WTC11 (cell line): ENCODE measurements around the gene SKAP1. TPM values are rescaled to one million over a fixed set of nuclear protein-coding genes. Genes with fewer than 3 reads are reported as not detected.
"Not testable (repeated sequence)": the region's sequence is repeated elsewhere in the genome, so short reads cannot be mapped to it uniquely, and the experiment has no call there.

Source experiments
- ATAC-seq: fragments of 200-7000 bp; cut with Tn5 transposase; 2 replicates; pipeline ENCODE4 v1.10.0; 2021; ENCODE audit warnings: mild to moderate bottlenecking, moderate library complexity
- CTCF ChIA-PET: fragments of 300-600 bp; sonication (Branson Sonifier 250); formaldehyde crosslinking; loops from one replicate; lab custom pipeline; 2021; ENCODE audit warnings: antibody characterized with exemption; lab: Charles Lee
- POLR2A ChIA-PET: fragments of 350-600 bp; sonication (Branson Sonifier 250); formaldehyde crosslinking; loops from one replicate; lab custom pipeline; 2021; ENCODE audit warnings: antibody characterized with exemption; lab: Charles Lee
- DNase-seq: peaks from one replicate; pipeline ENCODE4 v3.0.0; 2021; ENCODE audit warnings: low spot score
- H3K27ac Mint-ChIP-seq: 2 replicates; pipeline ENCODE4 v1.8.0; 2021; ENCODE audit warnings: mixed read lengths
- H3K27me3 Mint-ChIP-seq: 2 replicates; pipeline ENCODE4 v1.8.0; 2021; ENCODE audit warnings: low read depth, mild to moderate bottlenecking, moderate library complexity, mixed read lengths
- H3K36me3 Mint-ChIP-seq: 2 replicates; pipeline ENCODE4 v1.8.0; 2021; ENCODE audit warnings: mixed read lengths
- H3K4me1 Mint-ChIP-seq: 2 replicates; pipeline ENCODE4 v1.8.0; 2022; ENCODE audit warnings: mixed read lengths
- H3K4me3 Mint-ChIP-seq: 2 replicates; pipeline ENCODE4 v1.8.0; 2021; ENCODE audit warnings: mild to moderate bottlenecking, moderate library complexity, mixed read lengths
- H3K9me3 Mint-ChIP-seq: 2 replicates; pipeline ENCODE4 v1.8.0; 2021; ENCODE audit warnings: mixed read lengths
- ATF2 ChIP-seq: sonication (generic); formaldehyde crosslinking; IDR thresholded peaks from 2 replicates; pipeline ENCODE4 v1.8.1; 2022; ENCODE audit warnings: low read depth, missing genetic modification reagents, borderline replicate concordance
- EMX1 ChIP-seq: fragments of 250-450 bp; sonication (Bioruptor Pico); IDR thresholded peaks from 2 replicates; pipeline ENCODE4 v1.8.0; 2021; ENCODE audit warnings: mild to moderate bottlenecking
- FOXJ3 ChIP-seq: sonication (generic); formaldehyde crosslinking; IDR thresholded peaks from 2 replicates; pipeline ENCODE4 v1.9.0; 2021; ENCODE audit warnings: missing genetic modification reagents, mild to moderate bottlenecking, borderline replicate concordance
- IRF2 ChIP-seq: sonication (generic); formaldehyde crosslinking; IDR thresholded peaks from 2 replicates; pipeline ENCODE4 v1.8.0; 2022; ENCODE audit warnings: low read depth, missing genetic modification reagents, borderline replicate concordance
- NFYB ChIP-seq: sonication (generic); formaldehyde crosslinking; conservative IDR thresholded peaks from 2 replicates; pipeline ENCODE4 v1.8.0; 2022; ENCODE audit warnings: low read depth, missing genetic modification reagents
- NR2C2 ChIP-seq: sonication (generic); formaldehyde crosslinking; IDR thresholded peaks from 2 replicates; pipeline ENCODE4 v1.8.0; 2022; ENCODE audit warnings: mild to moderate bottlenecking, missing genetic modification reagents
- OVOL2 ChIP-seq: fragments of 250-450 bp; sonication (Bioruptor Pico); IDR thresholded peaks from 2 replicates; pipeline ENCODE4 v1.9.0; 2021; ENCODE audit warnings: mild to moderate bottlenecking, borderline replicate concordance
- RELA ChIP-seq: sonication (generic); formaldehyde crosslinking; IDR thresholded peaks from 2 replicates; pipeline ENCODE4 v1.8.1; 2022; ENCODE audit warnings: missing genetic modification reagents, mild to moderate bottlenecking, borderline replicate concordance
- SMAD3 ChIP-seq: sonication (generic); formaldehyde crosslinking; IDR thresholded peaks from 2 replicates; pipeline ENCODE4 v1.8.0; 2022; ENCODE audit warnings: missing genetic modification reagents, mild to moderate bottlenecking, borderline replicate concordance
- ZMAT4 ChIP-seq: fragments of 250-450 bp; sonication (Bioruptor Pico); IDR thresholded peaks from 2 replicates; pipeline ENCODE4 v1.9.0; 2021; ENCODE audit warnings: mild to moderate bottlenecking
- ZNF138 ChIP-seq: sonication (generic); formaldehyde crosslinking; conservative IDR thresholded peaks from 2 replicates; pipeline ENCODE4 v1.8.1; 2022; ENCODE audit warnings: mild to moderate bottlenecking, moderate library complexity, missing genetic modification reagents
- ZNF425 ChIP-seq: fragments of 250-450 bp; sonication (Bioruptor Pico); conservative IDR thresholded peaks from 2 replicates; pipeline ENCODE4 v1.9.0; 2021; ENCODE audit warnings: mild to moderate bottlenecking
- total RNA-seq: library from RNA; stranded (reverse); gene quantifications from 3 replicates; pipeline ENCODE4 v1.2.3, GENCODE V29; 2021
- TF ChIP-seq, protein P1 (sequence below): sonication (generic); formaldehyde crosslinking; conservative IDR thresholded peaks from 2 replicates; pipeline ENCODE4 v1.8.1; 2022; ENCODE audit warnings: mild to moderate bottlenecking, missing genetic modification reagents
- TF ChIP-seq, protein P2 (sequence below): fragments of 250-450 bp; sonication (Bioruptor Pico); IDR thresholded peaks from 2 replicates; pipeline ENCODE4 v1.9.0; 2021; ENCODE audit warnings: moderate library complexity, mild to moderate bottlenecking, inconsistent platforms, borderline replicate concordance
- TF ChIP-seq, protein P3 (sequence below): sonication (generic); formaldehyde crosslinking; IDR thresholded peaks from 2 replicates; pipeline ENCODE4 v1.8.0; 2023; ENCODE audit warnings: missing genetic modification reagents, mild to moderate bottlenecking, borderline replicate concordance
- TF ChIP-seq, protein P4 (sequence below): fragments of 250-450 bp; sonication (Bioruptor Pico); IDR thresholded peaks from 2 replicates; pipeline ENCODE4 v2.1.2; 2022; ENCODE audit warnings: mild to moderate bottlenecking, moderate library complexity
- TF ChIP-seq, protein P5 (sequence below): sonication (generic); formaldehyde crosslinking; IDR thresholded peaks from 2 replicates; pipeline ENCODE4 v1.8.0; 2022; ENCODE audit warnings: mild to moderate bottlenecking, missing genetic modification reagents

Gene SKAP1
- total RNA-seq, 1 experiment from 2014 or later = not detected

- peaks cover 12% of the 10 kb centered on the region for H3K4me1 Mint-ChIP-seq
- ChIA-PET CTCF (no interaction called here), POLR2A (no interaction called here)
- TF ChIP-seq, protein P1, sequence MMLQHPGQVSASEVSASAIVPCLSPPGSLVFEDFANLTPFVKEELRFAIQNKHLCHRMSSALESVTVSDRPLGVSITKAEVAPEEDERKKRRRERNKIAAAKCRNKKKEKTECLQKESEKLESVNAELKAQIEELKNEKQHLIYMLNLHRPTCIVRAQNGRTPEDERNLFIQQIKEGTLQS = no peak
- TF ChIP-seq, protein P2, sequence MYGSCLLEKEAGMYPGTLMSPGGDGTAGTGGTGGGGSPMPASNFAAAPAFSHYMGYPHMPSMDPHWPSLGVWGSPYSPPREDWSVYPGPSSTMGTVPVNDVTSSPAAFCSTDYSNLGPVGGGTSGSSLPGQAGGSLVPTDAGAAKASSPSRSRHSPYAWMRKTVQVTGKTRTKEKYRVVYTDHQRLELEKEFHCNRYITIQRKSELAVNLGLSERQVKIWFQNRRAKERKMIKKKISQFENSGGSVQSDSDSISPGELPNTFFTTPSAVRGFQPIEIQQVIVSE (CRISPR knock-in tag) = no peak
- TF ChIP-seq NR2C2 (CRISPR knock-in tag) (no peak), RELA (no peak), EMX1 (CRISPR knock-in tag) (no peak), ZMAT4 (CRISPR knock-in tag) (no peak), OVOL2 (CRISPR knock-in tag) (no peak), ZNF138 (CRISPR knock-in tag) (no peak), IRF2 (no peak), NFYB (CRISPR knock-in tag) (no peak), ZNF425 (no peak), ATF2 (CRISPR knock-in tag) (no peak), SMAD3 (CRISPR knock-in tag) (no peak), FOXJ3 (CRISPR knock-in tag) (no peak)
- TF ChIP-seq, protein P3, sequence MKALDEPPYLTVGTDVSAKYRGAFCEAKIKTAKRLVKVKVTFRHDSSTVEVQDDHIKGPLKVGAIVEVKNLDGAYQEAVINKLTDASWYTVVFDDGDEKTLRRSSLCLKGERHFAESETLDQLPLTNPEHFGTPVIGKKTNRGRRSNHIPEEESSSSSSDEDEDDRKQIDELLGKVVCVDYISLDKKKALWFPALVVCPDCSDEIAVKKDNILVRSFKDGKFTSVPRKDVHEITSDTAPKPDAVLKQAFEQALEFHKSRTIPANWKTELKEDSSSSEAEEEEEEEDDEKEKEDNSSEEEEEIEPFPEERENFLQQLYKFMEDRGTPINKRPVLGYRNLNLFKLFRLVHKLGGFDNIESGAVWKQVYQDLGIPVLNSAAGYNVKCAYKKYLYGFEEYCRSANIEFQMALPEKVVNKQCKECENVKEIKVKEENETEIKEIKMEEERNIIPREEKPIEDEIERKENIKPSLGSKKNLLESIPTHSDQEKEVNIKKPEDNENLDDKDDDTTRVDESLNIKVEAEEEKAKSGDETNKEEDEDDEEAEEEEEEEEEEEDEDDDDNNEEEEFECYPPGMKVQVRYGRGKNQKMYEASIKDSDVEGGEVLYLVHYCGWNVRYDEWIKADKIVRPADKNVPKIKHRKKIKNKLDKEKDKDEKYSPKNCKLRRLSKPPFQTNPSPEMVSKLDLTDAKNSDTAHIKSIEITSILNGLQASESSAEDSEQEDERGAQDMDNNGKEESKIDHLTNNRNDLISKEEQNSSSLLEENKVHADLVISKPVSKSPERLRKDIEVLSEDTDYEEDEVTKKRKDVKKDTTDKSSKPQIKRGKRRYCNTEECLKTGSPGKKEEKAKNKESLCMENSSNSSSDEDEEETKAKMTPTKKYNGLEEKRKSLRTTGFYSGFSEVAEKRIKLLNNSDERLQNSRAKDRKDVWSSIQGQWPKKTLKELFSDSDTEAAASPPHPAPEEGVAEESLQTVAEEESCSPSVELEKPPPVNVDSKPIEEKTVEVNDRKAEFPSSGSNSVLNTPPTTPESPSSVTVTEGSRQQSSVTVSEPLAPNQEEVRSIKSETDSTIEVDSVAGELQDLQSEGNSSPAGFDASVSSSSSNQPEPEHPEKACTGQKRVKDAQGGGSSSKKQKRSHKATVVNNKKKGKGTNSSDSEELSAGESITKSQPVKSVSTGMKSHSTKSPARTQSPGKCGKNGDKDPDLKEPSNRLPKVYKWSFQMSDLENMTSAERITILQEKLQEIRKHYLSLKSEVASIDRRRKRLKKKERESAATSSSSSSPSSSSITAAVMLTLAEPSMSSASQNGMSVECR = no peak
- TF ChIP-seq, protein P4, sequence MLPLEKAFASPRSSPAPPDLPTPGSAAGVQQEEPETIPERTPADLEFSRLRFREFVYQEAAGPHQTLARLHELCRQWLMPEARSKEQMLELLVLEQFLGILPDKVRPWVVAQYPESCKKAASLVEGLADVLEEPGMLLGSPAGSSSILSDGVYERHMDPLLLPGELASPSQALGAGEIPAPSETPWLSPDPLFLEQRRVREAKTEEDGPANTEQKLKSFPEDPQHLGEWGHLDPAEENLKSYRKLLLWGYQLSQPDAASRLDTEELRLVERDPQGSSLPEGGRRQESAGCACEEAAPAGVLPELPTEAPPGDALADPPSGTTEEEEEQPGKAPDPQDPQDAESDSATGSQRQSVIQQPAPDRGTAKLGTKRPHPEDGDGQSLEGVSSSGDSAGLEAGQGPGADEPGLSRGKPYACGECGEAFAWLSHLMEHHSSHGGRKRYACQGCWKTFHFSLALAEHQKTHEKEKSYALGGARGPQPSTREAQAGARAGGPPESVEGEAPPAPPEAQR = no peak
- TF ChIP-seq, protein P5, sequence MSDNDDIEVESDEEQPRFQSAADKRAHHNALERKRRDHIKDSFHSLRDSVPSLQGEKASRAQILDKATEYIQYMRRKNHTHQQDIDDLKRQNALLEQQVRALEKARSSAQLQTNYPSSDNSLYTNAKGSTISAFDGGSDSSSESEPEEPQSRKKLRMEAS (CRISPR knock-in tag) = no peak
- no peak for DNase-seq
- no peak overlapping the region for H3K4me3 Mint-ChIP-seq
- no peaks in the 10 kb centered on the region for H3K36me3 Mint-ChIP-seq
- H3K27ac Mint-ChIP-seq = no peak overlapping the region
- H3K27me3 Mint-ChIP-seq = peaks cover 36% of the 10 kb centered on the region
- peaks cover 13% of the 10 kb centered on the region for H3K9me3 Mint-ChIP-seq
- no peak for ATAC-seq
Observed at GRCh38 chr17:48451489-48451888, 21.5 kb upstream of the SKAP1 start.

DNA sequence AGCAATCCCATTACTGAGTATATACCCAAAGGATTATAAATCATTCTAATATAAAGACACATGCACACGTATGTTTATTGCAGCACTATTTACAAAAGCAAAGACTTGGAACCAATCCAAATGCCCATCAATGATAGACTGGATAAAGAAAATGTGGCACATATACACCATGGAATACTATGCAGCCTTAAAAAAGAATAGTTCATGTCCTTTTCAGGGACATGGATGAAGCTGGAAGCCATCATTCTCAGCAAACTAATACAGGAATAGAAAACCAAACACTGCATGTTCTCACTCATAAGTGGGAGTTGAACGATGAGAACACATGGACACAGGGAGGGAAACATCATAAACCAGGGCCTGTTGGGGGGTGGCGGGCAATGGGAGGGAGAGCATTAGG lies 19.3 kb upstream of the SKAP1 start:
- peaks cover 22% of the 10 kb centered on the region for H3K27me3 Mint-ChIP-seq
- CTCF ChIA-PET, DNase-seq, POLR2A ChIA-PET, H3K4me1 Mint-ChIP-seq, ATAC-seq, H3K36me3 Mint-ChIP-seq, H3K4me3 Mint-ChIP-seq, H3K27ac Mint-ChIP-seq, H3K9me3 Mint-ChIP-seq: not testable (repeated sequence)
